ENCODE results near the gene UBAC2. TPM values are rescaled to one million over a fixed set of nuclear protein-coding genes. Genes with fewer than 3 reads are reported as not detected.

The UBAC2 gene
- total and polyA plus RNA-seq, 2 of the 8 experiments (the other 6 are each of a cell fraction or from before 2014, with no cell fraction given), result 75.9 to 76.9 TPM

DNA sequence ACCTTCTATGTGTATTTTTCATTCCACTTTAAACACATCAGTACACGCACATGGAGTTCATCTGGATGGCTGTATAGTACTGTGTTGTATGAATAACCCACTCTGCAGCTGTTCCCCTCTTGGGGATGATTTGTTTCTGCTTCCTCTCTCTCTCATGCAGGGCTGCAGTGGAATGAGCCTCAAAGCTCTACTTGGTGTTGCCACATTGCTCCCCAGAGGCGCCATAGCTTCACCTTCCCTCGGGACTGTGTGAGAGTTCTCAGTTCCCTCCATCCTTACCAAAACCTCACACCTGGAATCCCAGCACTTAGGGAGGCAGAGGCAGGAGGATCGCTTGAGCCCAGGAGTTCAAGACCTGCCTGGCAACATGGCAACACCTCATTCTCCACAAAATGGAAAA, 134.9 kb downstream of the UBAC2 start:
- no peak overlapping the region for H3K27ac ChIP-seq (ENCODE audit: low read depth, low read length)
- no peak overlapping the region for H3K4me3 ChIP-seq (ENCODE audit: extremely low read depth in 1 of 4, insufficient read depth in 2 of 4, low read depth in 3 of 4, low read length in 4 of 4)
- H4K20me1 ChIP-seq (replicated peaks in 1 of 2; ENCODE audit: control insufficient read depth in 1 of 2, insufficient read depth in 2 of 2, low read length in 2 of 2), result no peaks in the 10 kb centered on the region
- CTCF ChIA-PET (ENCODE audit: partially characterized antibody), result interaction anchor here (0.7 to 1.5 kb wide), 7 partner anchors 8 to 159 kb away, joined by 3 to 5 read pairs (median 3); no protein-coding TSS in a partner anchor
- 83% methylated on average over 4 of the region's 4 CpGs; no CpG with 5 or more reads in 1 of the 2 experiments for WGBS, 2 experiments (ENCODE audit: extremely low coverage in 1 of 2, insufficient coverage in 1 of 2, insufficient read length in 1 of 2, insufficient replicate concordance in 2 of 2, low coverage in 1 of 2, low lambda C conversion rate in 2 of 2, missing lambda C conversion rate in 1 of 2)
- H3K79me1 ChIP-seq (ENCODE audit: low read depth, low read length), result no peaks in the 10 kb centered on the region
- H4K91ac ChIP-seq (replicated peaks; ENCODE audit: insufficient read length, low read length), result no peak overlapping the region
- H3K4me1 ChIP-seq (replicated peaks in 1 of 4; ENCODE audit: control insufficient read depth in 3 of 4, insufficient read depth in 4 of 4, low read length in 3 of 4), result peaks cover 0 to 3% (median 1%) of the 10 kb centered on the region in 4 experiments; a peak in 2 of 7 replicates
- H3K36me3 ChIP-seq (ENCODE audit: control insufficient read depth in 2 of 4, insufficient read depth in 4 of 4, low read length in 3 of 4), result peaks cover 0 to 6% (median 1%) of the 10 kb centered on the region in 4 experiments; a peak in 3 of 8 replicates
- no peak overlapping the region for H2BK20ac ChIP-seq (ENCODE audit: low read length)
- no peaks in the 10 kb centered on the region for H3K79me2 ChIP-seq (ENCODE audit: control insufficient read depth in 1 of 2, insufficient read depth in 2 of 2, low read length in 2 of 2)
- no peak overlapping the region for H3K4ac ChIP-seq (replicated peaks; ENCODE audit: insufficient read length, low read depth, low read length)
- H3K9ac ChIP-seq (replicated peaks in 1 of 4; ENCODE audit: extremely low read depth in 1 of 4, low read depth in 3 of 4, low read length in 3 of 4), result no peak overlapping the region
- H3K56ac ChIP-seq (replicated peaks; ENCODE audit: insufficient read length, low read depth, low read length), result no peak overlapping the region
- H3K23me2 ChIP-seq (ENCODE audit: low read depth, low read length), result no peaks in the 10 kb centered on the region
- no peak overlapping the region for H3K23ac ChIP-seq (ENCODE audit: insufficient read length)
- POLR2A ChIA-PET (ENCODE audit: partially characterized antibody), result no interaction called here
- no peak overlapping the region for H3K14ac ChIP-seq (ENCODE audit: insufficient read length)
- no peak overlapping the region for H4K8ac ChIP-seq (ENCODE audit: extremely low read depth, insufficient read depth, low read length)
- H2BK15ac ChIP-seq (ENCODE audit: low read length), result no peak overlapping the region
- H3K27me3 ChIP-seq (replicated peaks in 1 of 4; ENCODE audit: control insufficient read depth in 3 of 4, extremely low read depth in 1 of 4, insufficient read depth in 3 of 4, low read length in 3 of 4), result no peaks in the 10 kb centered on the region
- H3K18ac ChIP-seq (ENCODE audit: extremely low read depth, low read length), result no peak overlapping the region
- H3K9me3 ChIP-seq (ENCODE audit: insufficient read depth in 2 of 2, low read depth in 1 of 2, low read length in 1 of 2), result no peaks in the 10 kb centered on the region
- no peak overlapping the region for H3K4me2 ChIP-seq (ENCODE audit: insufficient read depth in 1 of 2, low read depth in 2 of 2, low read length in 2 of 2)
- H2BK5ac ChIP-seq (ENCODE audit: low read depth, low read length), result no peak overlapping the region
- H2AFZ ChIP-seq (ENCODE audit: low read length), result no peak overlapping the region
- FAIRE-seq, result no peak
- no peak overlapping the region for H2BK120ac ChIP-seq (replicated peaks; ENCODE audit: low read depth, low read length)
- no peak overlapping the region for H2AK5ac ChIP-seq (ENCODE audit: low read depth, low read length)
- no peak overlapping the region for H2BK12ac ChIP-seq (ENCODE audit: low read depth, low read length)
- no peak overlapping the region for H4K5ac ChIP-seq (ENCODE audit: insufficient read length, low read depth, low read length)
- peak in 1 of 2 experiments; percentile 41 for DNase-seq (ENCODE audit: low read depth in 1 of 2, low spot score in 2 of 2)
- no peak for TF ChIP-seq NRF1 (IDR thresholded peaks at IDR 0.05; ENCODE audit: low read depth, low read length)
- TF ChIP-seq, protein P1, sequence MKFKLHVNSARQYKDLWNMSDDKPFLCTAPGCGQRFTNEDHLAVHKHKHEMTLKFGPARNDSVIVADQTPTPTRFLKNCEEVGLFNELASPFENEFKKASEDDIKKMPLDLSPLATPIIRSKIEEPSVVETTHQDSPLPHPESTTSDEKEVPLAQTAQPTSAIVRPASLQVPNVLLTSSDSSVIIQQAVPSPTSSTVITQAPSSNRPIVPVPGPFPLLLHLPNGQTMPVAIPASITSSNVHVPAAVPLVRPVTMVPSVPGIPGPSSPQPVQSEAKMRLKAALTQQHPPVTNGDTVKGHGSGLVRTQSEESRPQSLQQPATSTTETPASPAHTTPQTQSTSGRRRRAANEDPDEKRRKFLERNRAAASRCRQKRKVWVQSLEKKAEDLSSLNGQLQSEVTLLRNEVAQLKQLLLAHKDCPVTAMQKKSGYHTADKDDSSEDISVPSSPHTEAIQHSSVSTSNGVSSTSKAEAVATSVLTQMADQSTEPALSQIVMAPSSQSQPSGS (IDR thresholded peaks at IDR 0.05; ENCODE audit: low read length), result no peak
- no peak for TF ChIP-seq SRF (IDR thresholded peaks at IDR 0.05; ENCODE audit: low read depth, low read length)
- TF ChIP-seq, protein P2, sequence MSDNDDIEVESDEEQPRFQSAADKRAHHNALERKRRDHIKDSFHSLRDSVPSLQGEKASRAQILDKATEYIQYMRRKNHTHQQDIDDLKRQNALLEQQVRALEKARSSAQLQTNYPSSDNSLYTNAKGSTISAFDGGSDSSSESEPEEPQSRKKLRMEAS (IDR thresholded peaks at IDR 0.05), result no peak
- no peak for TF ChIP-seq ZNF274 (IDR thresholded peaks at IDR 0.05; ENCODE audit: borderline replicate concordance, extremely low read depth, low read length)
- TF ChIP-seq FOSL1 (IDR thresholded peaks at IDR 0.05; ENCODE audit: insufficient read depth, low read depth, low read length), result no peak
- no peak for TF ChIP-seq SP1 (IDR thresholded peaks at IDR 0.05; ENCODE audit: low read depth, low read length)
- TF ChIP-seq RBBP5 (IDR thresholded peaks at IDR 0.05; ENCODE audit: borderline replicate concordance, low read depth, low read length), result no peak
- TF ChIP-seq CBX5 (IDR thresholded peaks at IDR 0.05; ENCODE audit: low read depth, low read length), result no peak
- no peak for TF ChIP-seq KDM4A (IDR thresholded peaks at IDR 0.05; ENCODE audit: low read depth, low read length, severe bottlenecking)
- no peak for TF ChIP-seq POU5F1 (IDR thresholded peaks at IDR 0.05; ENCODE audit: low read depth, low read length)
- TF ChIP-seq GABPA (IDR thresholded peaks at IDR 0.05; ENCODE audit: borderline replicate concordance, insufficient read depth, low read length), result no peak
